HG02588 (cell line): ENCODE measurements around the gene CREB5.

Experiments
- ATAC-seq: cut with Tn5 transposase; IDR thresholded peaks from one replicate; pipeline ENCODE4 v1.9.1; 2021; ENCODE audit warnings: mild to moderate bottlenecking, moderate library complexity; ENCODE audit not compliant: unreplicated experiment

The CREB5 gene

GRCh38 chr7:28406192-28406591, 6.1 kb upstream of the CREB5 start:
- ATAC-seq = no peak

GRCh38 chr7:28407651-28408050, 4.7 kb upstream of the CREB5 start:
- no peak for ATAC-seq

- ATAC-seq = no peak
Measured at GRCh38 chr7:28408105-28408959, 4.0 kb upstream of the CREB5 start.

- ATAC-seq = no peak
Measured at GRCh38 chr7:28408960-28409715, 3.2 kb upstream of the CREB5 start.

- no peak for ATAC-seq
Measured at GRCh38 chr7:28409716-28410627, 2.3 kb upstream of the CREB5 start.

- no peak for ATAC-seq
Measured at GRCh38 chr7:28410628-28411531, 1.4 kb upstream of the CREB5 start.

- ATAC-seq = no peak
Measured at GRCh38 chr7:28413011-28413410, 693 bp downstream of the CREB5 start.

GRCh38 chr7:28414453-28414852, 2.1 kb downstream of the CREB5 start:
- ATAC-seq = no peak

- no peak for ATAC-seq
Measured at GRCh38 chr7:28417321-28417940, 5.1 kb downstream of the CREB5 start.

- ATAC-seq = no peak
Measured at GRCh38 chr7:28418311-28418710, 6.0 kb downstream of the CREB5 start.

- no peak for ATAC-seq
Measured at GRCh38 chr7:28418966-28419365, 6.6 kb downstream of the CREB5 start.

GRCh38 chr7:28419716-28420115, 7.4 kb downstream of the CREB5 start:
- ATAC-seq = no peak

GRCh38 chr7:28423112-28423511, 10.8 kb downstream of the CREB5 start:
- no peak for ATAC-seq

- no peak for ATAC-seq
Measured at GRCh38 chr7:28423918-28424514, 11.7 kb downstream of the CREB5 start.

GRCh38 chr7:28425496-28425895, 13.2 kb downstream of the CREB5 start:
- ATAC-seq = no peak

- ATAC-seq = no peak
Measured at GRCh38 chr7:28427236-28427635, 14.9 kb downstream of the CREB5 start.

GRCh38 chr7:28430616-28431015, 18.3 kb downstream of the CREB5 start:
- no peak for ATAC-seq

GRCh38 chr7:28432105-28432504, 19.8 kb downstream of the CREB5 start:
- no peak for ATAC-seq

GRCh38 chr7:28433039-28433438, 20.7 kb downstream of the CREB5 start:
- ATAC-seq = no peak
